Activated CD8-positive, alpha-beta T cell treated with anti-CD3 and anti-CD28 coated beads for 36 hours (primary cell): ENCODE data around the gene CD22. TPM values are rescaled to one million over a fixed set of nuclear protein-coding genes. Genes with fewer than 3 reads are reported as not detected.
A peak's percentile ranks its signal among the peaks of the same experiment; 100 is the strongest.

ENCODE experiments used
- ATAC-seq: fragments of 200-7000 bp; cut with Tn5 transposase; one replicate; pipeline ENCODE4 v1.10.0; 2021; ENCODE audit warnings: mild to moderate bottlenecking, moderate library complexity
- CTCF ChIA-PET: fragments of 350-600 bp; sonication (Branson Sonifier 250); formaldehyde crosslinking; loops from one replicate; lab custom pipeline; 2021; ENCODE audit warnings: antibody characterized with exemption; lab: Charles Lee
- POLR2A ChIA-PET: fragments of 350-600 bp; sonication (Branson Sonifier 250); formaldehyde crosslinking; loops from one replicate; lab custom pipeline; 2021; ENCODE audit warnings: antibody characterized with exemption; lab: Charles Lee
- DNase-seq: peaks from one replicate; pipeline ENCODE4 v3.0.0-alpha.2; 2020
- H3K27ac Mint-ChIP-seq: one replicate; pipeline ENCODE4 v1.8.0; 2021; ENCODE audit warnings: mild to moderate bottlenecking, mixed read lengths
- H3K27me3 Mint-ChIP-seq: one replicate; pipeline ENCODE4 v1.8.0; 2021; ENCODE audit warnings: mixed read lengths
- H3K36me3 Mint-ChIP-seq: one replicate; pipeline ENCODE4 v1.8.0; 2021; ENCODE audit warnings: low read depth, mixed read lengths
- H3K4me1 Mint-ChIP-seq: one replicate; pipeline ENCODE4 v1.8.0; 2021; ENCODE audit warnings: low read depth, mixed read lengths
- H3K4me3 Mint-ChIP-seq: one replicate; pipeline ENCODE4 v1.8.0; 2021; ENCODE audit warnings: mild to moderate bottlenecking, moderate library complexity, mixed read lengths
- H3K9me3 Mint-ChIP-seq: one replicate; pipeline ENCODE4 v1.8.0; 2021; ENCODE audit warnings: mixed read lengths
- intact Hi-C: fragments of 100-400 bp; cut with micrococcal nuclease; formaldehyde crosslinking; loops from one replicate; pipeline ENCODE4 v1.10.0; 2022
- total RNA-seq, 2 experiments: library from RNA; stranded (reverse); gene quantifications; one replicate each; pipeline ENCODE4 v1.2.3, GENCODE V29; 2021
- TF ChIP-seq, protein P1 (sequence below): fragments of 200-600 bp; IDR thresholded peaks from one replicate; pipeline ENCODE4 v1.8.0; 2022; ENCODE audit warnings: antibody characterized with exemption, mild to moderate bottlenecking

CD22 gene
- total RNA-seq, 2 experiments from 2014 or later = 2.3 to 2.8 TPM

DNA sequence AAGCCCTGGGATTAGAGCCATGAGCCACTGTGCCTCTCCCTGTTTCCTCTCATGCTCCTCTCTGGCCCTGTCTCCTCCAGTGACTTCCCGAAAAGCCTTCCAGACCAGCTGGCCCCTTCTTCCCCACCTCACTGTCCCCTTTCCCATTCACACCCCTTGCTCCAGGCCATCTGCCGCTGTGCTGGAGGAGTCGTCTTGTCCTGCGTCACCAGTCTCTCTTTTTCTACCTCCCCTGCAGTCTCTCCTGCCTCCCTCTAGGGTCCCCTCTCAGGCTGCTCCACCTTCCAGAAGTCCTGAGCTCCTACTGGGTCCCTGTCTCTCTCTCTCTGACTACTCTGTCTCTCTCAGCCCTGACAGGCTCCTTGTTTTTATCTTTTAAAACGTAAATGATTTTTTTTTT is 13.4 kb downstream of the CD22 start:
- DNase-seq (no peak), ATAC-seq (no peak)
- intact Hi-C loops = no loop called here
- POLR2A ChIA-PET = interaction anchor here (0.8 kb wide), 1 partner anchor 9 kb away, joined by 3 read pairs; no protein-coding TSS in a partner anchor
- CTCF ChIA-PET = no interaction called here
- Mint-ChIP-seq H3K4me3 (no peak overlapping the region), H3K27me3 (peaks cover 1% of the 10 kb centered on the region), H3K9me3 (no peaks in the 10 kb centered on the region), H3K27ac (no peak overlapping the region), H3K4me1 (peaks cover 21% of the 10 kb centered on the region), H3K36me3 (no peaks in the 10 kb centered on the region)
- TF ChIP-seq, protein P1, sequence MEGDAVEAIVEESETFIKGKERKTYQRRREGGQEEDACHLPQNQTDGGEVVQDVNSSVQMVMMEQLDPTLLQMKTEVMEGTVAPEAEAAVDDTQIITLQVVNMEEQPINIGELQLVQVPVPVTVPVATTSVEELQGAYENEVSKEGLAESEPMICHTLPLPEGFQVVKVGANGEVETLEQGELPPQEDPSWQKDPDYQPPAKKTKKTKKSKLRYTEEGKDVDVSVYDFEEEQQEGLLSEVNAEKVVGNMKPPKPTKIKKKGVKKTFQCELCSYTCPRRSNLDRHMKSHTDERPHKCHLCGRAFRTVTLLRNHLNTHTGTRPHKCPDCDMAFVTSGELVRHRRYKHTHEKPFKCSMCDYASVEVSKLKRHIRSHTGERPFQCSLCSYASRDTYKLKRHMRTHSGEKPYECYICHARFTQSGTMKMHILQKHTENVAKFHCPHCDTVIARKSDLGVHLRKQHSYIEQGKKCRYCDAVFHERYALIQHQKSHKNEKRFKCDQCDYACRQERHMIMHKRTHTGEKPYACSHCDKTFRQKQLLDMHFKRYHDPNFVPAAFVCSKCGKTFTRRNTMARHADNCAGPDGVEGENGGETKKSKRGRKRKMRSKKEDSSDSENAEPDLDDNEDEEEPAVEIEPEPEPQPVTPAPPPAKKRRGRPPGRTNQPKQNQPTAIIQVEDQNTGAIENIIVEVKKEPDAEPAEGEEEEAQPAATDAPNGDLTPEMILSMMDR = no peak

GRCh38 chr19:35344511-35345031 is 15.6 kb downstream of the CD22 start:
- DNase-seq (no peak), ATAC-seq (no peak)
- intact Hi-C loops = no loop called here
- TF ChIP-seq, protein P1 = no peak
- H3K4me1 Mint-ChIP-seq = peaks cover 31% of the 10 kb centered on the region
- no peaks in the 10 kb centered on the region for H3K9me3 Mint-ChIP-seq
- peaks cover 1% of the 10 kb centered on the region for H3K27me3 Mint-ChIP-seq
- ChIA-PET POLR2A (interaction anchor here (0.8 to 2.3 kb wide), 3 partner anchors 9 to 118 kb away, joined by 3 to 9 read pairs (median 7); no protein-coding TSS in a partner anchor), CTCF (no interaction called here)
- H3K36me3 Mint-ChIP-seq = no peaks in the 10 kb centered on the region
- no peak overlapping the region for H3K27ac Mint-ChIP-seq
- no peak overlapping the region for H3K4me3 Mint-ChIP-seq

DNA sequence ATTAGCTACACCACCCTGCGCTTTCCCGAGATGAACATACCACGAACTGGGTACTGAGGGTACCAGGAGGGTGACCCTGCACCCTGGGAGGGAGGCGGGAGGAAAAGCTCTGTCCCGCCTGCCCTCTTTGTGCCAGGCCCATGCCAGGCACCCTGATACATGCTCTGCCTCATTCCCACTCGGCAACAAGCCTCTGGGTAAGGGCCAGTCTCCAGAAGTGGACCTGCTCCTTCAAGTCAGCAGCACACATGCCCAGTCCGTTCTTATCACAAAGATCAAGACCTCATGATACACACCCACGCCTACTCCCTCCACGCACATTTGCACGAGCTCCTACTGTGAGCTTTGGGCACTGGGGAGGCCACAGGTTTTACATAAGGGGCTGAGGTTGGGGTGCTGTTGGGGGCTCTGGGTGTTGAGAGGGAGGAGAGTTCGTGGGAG is 16.7 kb downstream of the CD22 start:
- no peaks in the 10 kb centered on the region for H3K36me3 Mint-ChIP-seq
- DNase-seq (peak; percentile 30), ATAC-seq (no peak)
- peaks cover 1% of the 10 kb centered on the region for H3K27me3 Mint-ChIP-seq
- ChIA-PET CTCF (no interaction called here), POLR2A (interaction anchor here (1.9 to 2.3 kb wide), 2 partner anchors 10 to 13 kb away, joined by 7 to 9 read pairs; no protein-coding TSS in a partner anchor)
- peaks cover 31% of the 10 kb centered on the region for H3K4me1 Mint-ChIP-seq
- TF ChIP-seq, protein P1 = no peak
- no peak overlapping the region for H3K4me3 Mint-ChIP-seq
- intact Hi-C loops = no loop called here
- no peaks in the 10 kb centered on the region for H3K9me3 Mint-ChIP-seq
- peak overlapping the region; percentile 99 for H3K27ac Mint-ChIP-seq

GRCh38 chr19:35346193-35347052 is 17.4 kb downstream of the CD22 start:
- H3K27ac Mint-ChIP-seq = peak overlapping the region; percentile 99
- H3K4me3 Mint-ChIP-seq = peak overlapping the region; percentile 56
- H3K27me3 Mint-ChIP-seq = peaks cover 1% of the 10 kb centered on the region
- peaks cover 31% of the 10 kb centered on the region for H3K4me1 Mint-ChIP-seq
- no peaks in the 10 kb centered on the region for H3K9me3 Mint-ChIP-seq
- H3K36me3 Mint-ChIP-seq = no peaks in the 10 kb centered on the region
- TF ChIP-seq, protein P1 = no peak
- peak; percentile 87 for DNase-seq
- CTCF ChIA-PET = interaction anchor here (1.2 to 2.5 kb wide), 6 partner anchors 11 to 164 kb away, joined by 3 to 10 read pairs (median 5); partner anchors contain the start of gene FFAR3
- POLR2A ChIA-PET = interaction anchor here (0.6 to 2.3 kb wide), 9 partner anchors 10 to 192 kb away, joined by 3 to 9 read pairs (median 3); partner anchors contain the start of genes FFAR3 and FXYD5
- ATAC-seq = peak; percentile 56
- intact Hi-C loops = no loop called here
